Measurements from ENCODE around the gene TAF10. TPM values are rescaled to one million over a fixed set of nuclear protein-coding genes. Genes with fewer than 3 reads are reported as not detected.

The TAF10 gene
- total RNA-seq, result 100 to 1,000 TPM; 140 to 156 TPM

GRCh38 chr11:6612213-6613041 is at the start of gene TAF10:
Gene TAF10 (minus strand): TSS chr11:6612216. CDS start chr11:6612189, 27 bp downstream.
- Mint-ChIP-seq H3K27me3 (ENCODE audit: low read depth) (no peaks in the 10 kb centered on the region), H3K9me3 (ENCODE audit: insufficient read depth) (no peaks in the 10 kb centered on the region), H3K36me3 (ENCODE audit: low read depth) (peaks cover 63% of the 10 kb centered on the region), H3K4me1 (ENCODE audit: low read depth) (peaks cover 42% of the 10 kb centered on the region), H3K27ac (peak within 1 kb of the TSS; percentile 92), H3K4me3 (peak within 1 kb of the TSS; percentile 89)
- CTCF ChIA-PET, result interaction anchor here (0.6 to 5.1 kb wide), 24 partner anchors 8 to 234 kb away, joined by 3 to 56 read pairs (median 4); partner anchors contain the start of genes ILK, MRPL17 and RRP8
- DNase-seq, result peak; percentile 98
- POLR2A ChIA-PET, result interaction anchor here (0.7 to 2.2 kb wide), 18 partner anchors 8 to 222 kb away, joined by 3 to 14 read pairs (median 4); partner anchors contain the start of genes ILK, MRPL17, RRP8 and SMPD1
- ATAC-seq, result peak; percentile 95

- peaks cover 20% of the 10 kb centered on the region for H3K27me3 Mint-ChIP-seq (ENCODE audit: low read depth)
- CTCF ChIA-PET, result interaction anchor here (1.1 to 1.4 kb wide), 2 partner anchors 22 to 48 kb away, joined by 3 read pairs; partner anchors contain the start of gene MRPL17
- POLR2A ChIA-PET, result no interaction called here
Measured at GRCh38 chr11:6660712-6661111, 48.7 kb upstream of the TAF10 start.

GRCh38 chr11:6658647-6659046 is 46.6 kb upstream of the TAF10 start:
- Mint-ChIP-seq H3K9me3 (ENCODE audit: insufficient read depth) (no peaks in the 10 kb centered on the region), H3K27me3 (ENCODE audit: low read depth) (peaks cover 20% of the 10 kb centered on the region), H3K4me1 (ENCODE audit: low read depth) (peaks cover 10% of the 10 kb centered on the region), H3K27ac (no peak overlapping the region), H3K4me3 (no peak overlapping the region), H3K36me3 (ENCODE audit: low read depth) (no peaks in the 10 kb centered on the region)
- ChIA-PET POLR2A (no interaction called here), CTCF (interaction anchor here (0.8 to 2.2 kb wide), 5 partner anchors 9 to 54 kb away, joined by 3 to 11 read pairs (median 3); partner anchors contain the start of gene TPP1)
- DNase-seq, result no peak
- ATAC-seq, result no peak

More at GRCh38 chr11:6660712-6661111, 48.7 kb upstream of the TAF10 start:
- ATAC-seq (no peak), DNase-seq (no peak)
- H3K27ac Mint-ChIP-seq, result no peak overlapping the region
- H3K4me3 Mint-ChIP-seq, result no peak overlapping the region
- H3K9me3 Mint-ChIP-seq (ENCODE audit: insufficient read depth), result no peaks in the 10 kb centered on the region
- peaks cover 15% of the 10 kb centered on the region for H3K4me1 Mint-ChIP-seq (ENCODE audit: low read depth)
- no peaks in the 10 kb centered on the region for H3K36me3 Mint-ChIP-seq (ENCODE audit: low read depth)

- DNase-seq, result no peak
- H3K4me1 Mint-ChIP-seq (ENCODE audit: low read depth), result peaks cover 4% of the 10 kb centered on the region
- peaks cover 13% of the 10 kb centered on the region for H3K27me3 Mint-ChIP-seq (ENCODE audit: low read depth)
- no peak overlapping the region for H3K4me3 Mint-ChIP-seq
- POLR2A ChIA-PET, result interaction anchor here (0.6 kb wide), 1 partner anchor 244 kb away, joined by 3 read pairs; no protein-coding TSS in a partner anchor
- ATAC-seq, result no peak
- H3K36me3 Mint-ChIP-seq (ENCODE audit: low read depth), result no peaks in the 10 kb centered on the region
- no peak overlapping the region for H3K27ac Mint-ChIP-seq
- CTCF ChIA-PET, result interaction anchor here (0.9 kb wide), 1 partner anchor 11 kb away, joined by 4 read pairs; no protein-coding TSS in a partner anchor
- no peaks in the 10 kb centered on the region for H3K9me3 Mint-ChIP-seq (ENCODE audit: insufficient read depth)
Measured at GRCh38 chr11:6657346-6657745, 45.3 kb upstream of the TAF10 start.

GRCh38 chr11:6656936-6657335 is 44.9 kb upstream of the TAF10 start:
- peaks cover 13% of the 10 kb centered on the region for H3K27me3 Mint-ChIP-seq (ENCODE audit: low read depth)

GRCh38 chr11:6656584-6656915 is 44.5 kb upstream of the TAF10 start:
- ChIA-PET CTCF (interaction anchor here (0.9 kb wide), 1 partner anchor 12 kb away, joined by 4 read pairs; no protein-coding TSS in a partner anchor), POLR2A (interaction anchor here (0.6 kb wide), 1 partner anchor 243 kb away, joined by 3 read pairs; no protein-coding TSS in a partner anchor)
- no peaks in the 10 kb centered on the region for H3K36me3 Mint-ChIP-seq (ENCODE audit: low read depth)
- DNase-seq (no peak), ATAC-seq (no peak)
- no peak overlapping the region for H3K27ac Mint-ChIP-seq
- H3K27me3 Mint-ChIP-seq (ENCODE audit: low read depth), result peaks cover 13% of the 10 kb centered on the region
- H3K9me3 Mint-ChIP-seq (ENCODE audit: insufficient read depth), result no peaks in the 10 kb centered on the region
- H3K4me3 Mint-ChIP-seq, result no peak overlapping the region
- peaks cover 4% of the 10 kb centered on the region for H3K4me1 Mint-ChIP-seq (ENCODE audit: low read depth)

More at GRCh38 chr11:6656936-6657335, 44.9 kb upstream of the TAF10 start:
- DNase-seq, result no peak
- Mint-ChIP-seq H3K9me3 (ENCODE audit: insufficient read depth) (no peaks in the 10 kb centered on the region), H3K4me1 (ENCODE audit: low read depth) (peaks cover 4% of the 10 kb centered on the region), H3K27ac (no peak overlapping the region), H3K36me3 (ENCODE audit: low read depth) (no peaks in the 10 kb centered on the region), H3K4me3 (no peak overlapping the region)
- ChIA-PET POLR2A (interaction anchor here (0.6 kb wide), 1 partner anchor 243 kb away, joined by 3 read pairs; no protein-coding TSS in a partner anchor), CTCF (interaction anchor here (0.9 kb wide), 1 partner anchor 12 kb away, joined by 4 read pairs; no protein-coding TSS in a partner anchor)
- ATAC-seq, result no peak

- Mint-ChIP-seq H3K27me3 (ENCODE audit: low read depth) (peaks cover 13% of the 10 kb centered on the region), H3K4me3 (peak within 1 kb of the TSS; percentile 47), H3K36me3 (ENCODE audit: low read depth) (no peaks in the 10 kb centered on the region), H3K4me1 (ENCODE audit: low read depth) (peaks cover 4% of the 10 kb centered on the region), H3K9me3 (ENCODE audit: insufficient read depth) (no peaks in the 10 kb centered on the region), H3K27ac (no peak within 1 kb of the TSS)
- ChIA-PET POLR2A (no interaction called here), CTCF (interaction anchor here (0.9 kb wide), 1 partner anchor 13 kb away, joined by 4 read pairs; no protein-coding TSS in a partner anchor)
- DNase-seq (no peak), ATAC-seq (peak; percentile 33)
Measured at GRCh38 chr11:6655790-6656583, 44.0 kb upstream of the TAF10 start, which contains the start of gene DCHS1. Gene DCHS1 (minus strand): TSS chr11:6655809. CDS start chr11:6641613, 14,196 bp downstream.

- ChIA-PET CTCF (no interaction called here), POLR2A (no interaction called here)
- no peaks in the 10 kb centered on the region for H3K36me3 Mint-ChIP-seq (ENCODE audit: low read depth)
- no peak overlapping the region for H3K4me3 Mint-ChIP-seq
- ATAC-seq, result peak; percentile 44
- no peaks in the 10 kb centered on the region for H3K9me3 Mint-ChIP-seq (ENCODE audit: insufficient read depth)
- H3K27me3 Mint-ChIP-seq (ENCODE audit: low read depth), result peaks cover 13% of the 10 kb centered on the region
- peaks cover 4% of the 10 kb centered on the region for H3K4me1 Mint-ChIP-seq (ENCODE audit: low read depth)
- H3K27ac Mint-ChIP-seq, result no peak overlapping the region
- no peak for DNase-seq
Measured at GRCh38 chr11:6655020-6655789, 43.2 kb upstream of the TAF10 start.

GRCh38 chr11:6654281-6655019 is 42.4 kb upstream of the TAF10 start:
- ATAC-seq (no peak), DNase-seq (no peak)
- Mint-ChIP-seq H3K36me3 (ENCODE audit: low read depth) (no peaks in the 10 kb centered on the region), H3K27me3 (ENCODE audit: low read depth) (peaks cover 13% of the 10 kb centered on the region), H3K27ac (no peak overlapping the region), H3K4me3 (no peak overlapping the region), H3K4me1 (ENCODE audit: low read depth) (peaks cover 4% of the 10 kb centered on the region), H3K9me3 (ENCODE audit: insufficient read depth) (no peaks in the 10 kb centered on the region)
- POLR2A ChIA-PET, result no interaction called here
- CTCF ChIA-PET, result interaction anchor here (1.0 to 2.1 kb wide), 5 partner anchors 14 to 50 kb away, joined by 3 to 8 read pairs (median 3); partner anchors contain the start of genes MRPL17, TAF10 and TPP1

GRCh38 chr11:6653656-6654055 is 41.6 kb upstream of the TAF10 start:
- no peaks in the 10 kb centered on the region for H3K36me3 Mint-ChIP-seq (ENCODE audit: low read depth)
- peaks cover 4% of the 10 kb centered on the region for H3K4me1 Mint-ChIP-seq (ENCODE audit: low read depth)
- peaks cover 13% of the 10 kb centered on the region for H3K27me3 Mint-ChIP-seq (ENCODE audit: low read depth)
- no peak overlapping the region for H3K4me3 Mint-ChIP-seq
- POLR2A ChIA-PET, result no interaction called here
- DNase-seq (no peak), ATAC-seq (no peak)
- CTCF ChIA-PET, result interaction anchor here (1.0 to 2.1 kb wide), 5 partner anchors 15 to 49 kb away, joined by 3 to 8 read pairs (median 3); partner anchors contain the start of genes MRPL17, TAF10 and TPP1
- no peak overlapping the region for H3K27ac Mint-ChIP-seq
- H3K9me3 Mint-ChIP-seq (ENCODE audit: insufficient read depth), result no peaks in the 10 kb centered on the region
